ENCODE measurements around the gene CSF3R.

The CSF3R gene

DNA sequence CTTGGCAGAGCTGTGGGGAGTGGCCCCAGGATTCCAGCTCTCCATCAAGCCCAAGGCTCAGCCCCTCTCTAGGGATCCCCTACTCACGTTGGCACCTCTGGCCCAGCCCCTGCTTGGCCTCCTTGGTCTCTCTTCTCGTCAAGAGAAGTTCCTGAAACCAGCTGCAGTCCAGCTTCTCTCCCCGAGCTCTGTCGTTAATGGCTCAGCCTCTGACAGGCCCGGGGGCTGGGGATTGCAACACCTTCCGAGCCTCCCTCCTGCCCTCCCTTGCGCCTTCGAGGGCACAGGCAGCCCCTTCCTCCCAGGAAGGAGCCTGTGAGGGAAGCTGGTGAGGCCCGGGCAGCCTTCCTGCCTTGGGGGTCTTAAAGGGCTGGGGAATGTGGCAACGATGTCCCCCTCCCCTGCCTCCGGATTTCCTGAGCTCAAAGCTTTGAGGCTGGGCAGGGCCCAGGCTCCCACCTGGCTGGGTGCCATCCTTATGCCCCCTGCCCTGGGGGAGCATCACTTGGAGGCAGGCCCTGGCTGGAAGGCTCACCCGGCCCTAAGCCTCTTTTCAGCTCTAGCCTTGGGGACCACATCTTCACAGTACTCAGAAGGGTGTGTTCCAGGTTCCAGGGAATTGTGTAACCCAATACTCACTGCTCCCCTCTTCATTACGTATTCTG, at the start of gene CSF3R:
TSS of gene CSF3R (minus strand) at position 190 of the 665 bp plus-strand sequence. CDS start 3,417 bp downstream, outside the sequence.
- in situ Hi-C loops (cut with HindIII; ENCODE audit: low sequenced_read_pairs) = loop anchor here (5.0 kb wide), 1 partner anchor 49 kb away; no protein-coding TSS in a partner anchor

DNA sequence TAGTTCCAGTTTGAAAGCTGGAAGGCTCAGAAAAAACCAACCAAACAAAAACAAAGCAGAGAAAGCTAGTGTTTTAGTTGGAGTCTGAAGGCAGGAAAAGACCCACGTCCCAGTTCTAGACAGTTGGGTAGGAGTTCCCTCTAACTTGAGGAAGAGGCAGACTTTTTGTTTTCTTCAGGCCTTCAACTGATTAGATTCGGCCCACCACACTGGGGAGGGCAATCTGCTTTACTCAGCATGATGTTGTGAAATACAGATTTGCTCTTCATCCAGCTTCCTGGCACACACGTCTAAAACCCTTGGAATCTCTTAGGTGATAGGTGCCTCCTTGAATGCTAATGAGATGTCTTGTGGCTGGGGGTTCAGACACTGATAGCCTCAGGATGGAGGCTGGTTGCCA, 49.1 kb upstream of the CSF3R start:
- in situ Hi-C loops (cut with HindIII; ENCODE audit: low sequenced_read_pairs) = loop anchor here (5.0 kb wide), 1 partner anchor 50 kb away; the partner anchor contains the start of gene CSF3R

DNA sequence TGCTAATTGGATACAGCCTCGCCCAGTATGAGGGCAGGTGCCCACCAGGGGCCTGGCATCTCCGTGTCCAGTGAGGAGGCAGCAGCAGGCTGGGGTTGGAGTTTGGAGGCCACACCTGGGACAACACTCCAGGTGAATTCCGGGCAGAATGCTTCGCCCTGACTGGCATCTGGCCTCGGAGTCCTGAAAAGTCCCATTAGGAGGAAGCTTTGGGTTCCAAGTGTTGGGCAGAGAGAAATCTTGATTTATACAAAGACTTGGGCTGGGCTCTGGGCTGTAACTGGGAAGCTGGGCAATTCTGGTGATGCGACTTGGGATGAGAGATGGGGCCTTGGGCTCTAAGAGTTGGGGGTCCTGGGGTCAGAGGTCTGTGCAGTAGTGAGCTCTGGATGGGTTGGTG, 48.1 kb upstream of the CSF3R start:
- in situ Hi-C loops (cut with HindIII; ENCODE audit: low sequenced_read_pairs) = loop anchor here (5.0 kb wide), 1 partner anchor 48 kb away; the partner anchor contains the start of gene CSF3R

GRCh38 chr1:36530261-36530660, 47.5 kb upstream of the CSF3R start:
- in situ Hi-C loops (cut with HindIII; ENCODE audit: low sequenced_read_pairs) = loop anchor here (5.0 kb wide), 1 partner anchor 48 kb away; the partner anchor contains the start of gene CSF3R

DNA sequence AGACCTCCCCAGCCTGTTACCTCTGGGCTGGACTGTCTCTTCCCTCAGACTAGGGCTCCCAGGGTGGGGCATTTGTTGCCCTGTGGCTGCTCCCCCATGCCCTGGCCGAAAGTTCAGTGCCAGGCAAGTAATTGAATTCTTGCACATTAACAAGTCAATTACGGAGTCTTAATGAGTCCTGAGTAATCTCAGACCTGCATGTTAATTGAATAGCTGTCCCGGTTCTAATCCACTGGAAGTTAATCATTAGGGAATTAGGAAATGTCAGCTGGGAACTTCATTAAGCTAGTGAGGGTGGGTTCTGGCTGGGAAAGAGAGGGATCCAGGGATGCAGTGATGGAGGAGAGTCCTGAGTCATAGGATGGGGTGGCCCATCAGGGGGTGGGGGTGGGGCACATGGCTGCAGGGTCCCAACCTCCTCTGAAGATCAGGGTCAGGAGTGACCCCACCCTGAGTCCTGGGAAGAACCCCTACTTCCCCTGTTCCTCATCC, 47.1 kb upstream of the CSF3R start:
- in situ Hi-C loops (cut with HindIII; ENCODE audit: low sequenced_read_pairs) = loop anchor here (5.0 kb wide), 1 partner anchor 48 kb away; the partner anchor contains the start of gene CSF3R

GRCh38 chr1:36528361-36529349, 45.9 kb upstream of the CSF3R start:
- in situ Hi-C loops (cut with HindIII; ENCODE audit: low sequenced_read_pairs) = no loop called here

- in situ Hi-C loops (cut with HindIII; ENCODE audit: low sequenced_read_pairs) = no loop called here
Measured at GRCh38 chr1:36525166-36525565, 42.5 kb upstream of the CSF3R start.

DNA sequence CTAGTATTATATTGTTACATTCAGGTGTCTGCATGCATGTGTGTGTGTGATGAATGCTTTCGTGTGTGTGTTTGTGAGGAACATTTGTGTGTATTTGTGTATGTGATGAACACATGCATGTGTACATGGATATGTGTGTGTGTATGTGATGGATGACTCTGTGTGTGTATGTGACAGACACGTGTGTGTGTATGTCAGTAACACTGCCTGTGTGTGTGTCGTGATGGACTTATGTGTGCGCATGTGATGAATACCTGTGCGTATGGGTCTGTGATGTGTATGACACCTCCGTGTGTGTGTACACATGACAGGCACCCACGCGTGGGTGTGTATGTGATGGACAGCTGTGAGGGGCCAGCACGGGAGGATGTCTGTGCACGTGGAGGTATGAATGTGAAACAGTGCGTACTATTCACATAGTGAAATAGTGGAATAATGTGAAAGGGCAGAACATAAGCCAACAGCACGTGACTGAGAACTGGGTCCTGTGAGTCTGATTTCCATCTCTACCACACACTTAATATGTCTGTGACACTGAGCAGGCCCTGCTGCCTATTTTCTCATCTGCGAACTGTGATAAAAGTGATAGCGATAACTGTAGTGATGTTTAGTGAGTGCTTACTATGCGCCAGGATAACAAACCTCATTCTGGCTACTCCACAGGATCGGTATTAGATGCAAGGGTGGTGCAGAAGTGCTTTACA, 41.8 kb upstream of the CSF3R start:
- in situ Hi-C loops (cut with HindIII; ENCODE audit: low sequenced_read_pairs) = no loop called here

- in situ Hi-C loops (cut with HindIII; ENCODE audit: low sequenced_read_pairs) = no loop called here
Measured at GRCh38 chr1:36523850-36524249, 41.1 kb upstream of the CSF3R start.

DNA sequence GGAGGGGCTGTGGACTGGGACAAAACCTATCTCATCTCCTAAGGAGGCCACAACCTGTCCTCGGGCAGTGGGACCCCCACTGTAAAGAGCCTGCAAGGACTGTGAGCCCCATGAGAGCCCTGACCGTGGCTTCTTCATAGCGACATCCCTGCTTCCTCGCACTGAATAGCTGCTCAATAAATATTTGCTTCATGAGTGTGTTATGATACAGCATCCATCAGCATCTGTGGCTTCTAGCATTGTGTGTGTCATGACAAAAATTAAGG, 40.5 kb upstream of the CSF3R start:
- in situ Hi-C loops (cut with HindIII; ENCODE audit: low sequenced_read_pairs) = no loop called here

DNA sequence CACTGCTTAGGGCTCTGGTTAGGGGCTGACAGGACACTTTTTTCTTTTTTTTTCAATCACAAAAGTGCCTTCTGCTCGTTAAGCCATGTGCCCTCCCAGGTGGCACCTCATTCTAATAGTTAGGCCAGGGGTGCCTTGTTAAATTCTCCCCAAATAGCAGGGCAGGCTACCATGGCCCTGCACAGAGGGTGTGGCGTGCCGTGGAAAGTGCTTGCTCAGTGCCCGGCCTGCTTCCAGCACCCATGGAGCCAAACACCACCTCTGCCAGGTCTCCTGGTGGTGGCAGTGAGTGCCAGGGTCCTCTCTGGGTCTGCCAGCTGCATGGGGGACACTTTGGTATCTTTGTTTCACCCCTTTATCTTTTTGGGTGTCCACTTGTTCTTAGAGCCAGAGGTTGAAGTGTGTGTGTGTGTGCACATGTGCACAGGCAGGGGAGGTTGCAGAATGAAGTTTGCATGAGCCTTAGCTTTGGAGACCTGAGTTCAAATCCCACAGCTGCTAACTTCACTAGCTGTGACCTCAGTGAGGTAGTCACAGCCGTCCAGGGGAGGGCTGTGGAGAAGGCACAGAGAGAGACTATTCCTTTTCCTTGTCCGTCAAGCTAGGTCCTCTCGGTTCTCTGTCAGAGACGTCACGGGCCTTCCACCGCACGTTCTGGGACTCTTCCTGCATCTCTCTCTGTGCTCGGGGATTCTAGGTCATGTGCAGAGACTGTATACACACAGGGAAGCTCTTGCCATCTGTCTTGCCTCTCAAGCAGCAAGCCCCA, 39.9 kb upstream of the CSF3R start:
- in situ Hi-C loops (cut with HindIII; ENCODE audit: low sequenced_read_pairs) = no loop called here

DNA sequence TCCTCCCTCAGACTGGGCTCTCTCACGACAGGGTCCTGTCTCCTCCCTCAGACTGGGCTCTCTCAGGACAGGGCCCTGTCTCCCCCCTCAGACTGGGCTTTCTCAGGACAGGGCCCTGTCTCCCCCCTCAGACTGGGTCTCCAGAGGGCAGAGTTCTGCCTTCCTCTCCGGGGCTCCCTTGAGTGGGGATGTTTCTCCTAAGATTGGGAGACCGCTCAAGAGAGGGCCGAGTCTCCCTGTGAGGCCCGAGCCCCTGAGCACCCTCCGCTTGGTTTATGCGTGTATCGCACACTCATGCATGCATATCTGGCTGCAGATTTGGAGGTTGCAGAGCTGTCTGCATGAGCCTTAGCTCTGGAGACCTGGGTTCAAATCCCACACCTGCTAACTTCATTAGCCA, 39.3 kb upstream of the CSF3R start:
- in situ Hi-C loops (cut with HindIII; ENCODE audit: low sequenced_read_pairs) = no loop called here

- in situ Hi-C loops (cut with HindIII; ENCODE audit: low sequenced_read_pairs) = no loop called here
Measured at GRCh38 chr1:36520771-36521420, 38.2 kb upstream of the CSF3R start.

DNA sequence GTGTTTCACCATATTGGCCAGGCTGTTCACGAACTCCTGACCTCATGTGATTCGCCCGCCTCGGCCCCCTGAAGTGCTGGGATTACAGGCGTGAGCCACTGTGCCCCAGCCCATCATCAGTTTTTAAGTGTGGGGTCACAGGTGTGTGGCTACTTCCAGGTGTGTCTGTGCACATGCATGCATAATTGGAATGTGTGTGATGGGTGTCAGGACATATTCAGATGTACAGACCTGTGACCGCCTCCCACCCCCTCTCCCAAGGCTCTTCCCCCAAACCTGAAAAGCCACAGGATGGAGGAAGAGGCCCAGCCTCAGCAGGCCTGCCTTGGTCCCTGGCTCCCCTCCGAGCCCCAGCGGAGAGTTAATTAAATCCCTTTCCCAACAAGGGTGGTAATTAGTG, 37.3 kb upstream of the CSF3R start:
- in situ Hi-C loops (cut with HindIII; ENCODE audit: low sequenced_read_pairs) = no loop called here

DNA sequence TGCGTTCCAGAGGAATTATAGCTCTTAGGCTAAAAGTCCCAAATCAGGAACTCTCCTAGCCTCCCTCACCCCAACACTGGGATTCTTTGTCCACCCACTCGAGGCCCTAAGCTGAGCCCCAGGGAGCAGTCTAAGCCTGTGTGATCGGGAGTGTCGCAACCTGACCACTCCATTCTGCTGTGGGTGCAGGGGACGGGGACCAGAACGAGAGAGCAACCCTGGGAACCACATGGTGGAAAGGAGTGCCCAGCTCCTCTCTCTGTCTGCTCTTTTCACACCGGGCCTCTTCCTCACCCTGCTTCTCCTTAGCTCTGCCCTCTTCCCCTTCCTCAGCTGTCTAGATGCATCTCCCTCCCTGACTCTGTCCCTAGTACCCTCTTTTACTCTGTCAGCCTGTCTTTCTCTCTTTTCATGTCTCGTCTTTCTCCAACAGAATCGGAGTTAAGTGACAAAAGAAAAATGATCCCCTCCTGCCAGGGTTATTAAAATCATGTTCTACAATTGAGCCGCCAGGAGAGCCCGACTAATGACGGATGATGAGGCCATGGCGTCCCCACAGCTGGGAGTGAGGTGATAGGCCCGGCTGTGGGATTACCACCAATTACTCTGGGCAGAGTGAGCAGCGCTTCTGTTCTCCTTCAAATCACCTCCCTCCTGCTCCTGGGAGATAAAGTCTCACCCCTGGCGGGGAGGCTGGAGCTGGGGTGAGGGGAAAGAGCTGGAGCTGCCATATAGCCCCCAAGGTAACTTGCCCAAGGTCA, 34.5 kb upstream of the CSF3R start:
- in situ Hi-C loops (cut with HindIII; ENCODE audit: low sequenced_read_pairs) = loop anchor here (5.0 kb wide), 2 partner anchors 45 to 80 kb away; no protein-coding TSS in a partner anchor

DNA sequence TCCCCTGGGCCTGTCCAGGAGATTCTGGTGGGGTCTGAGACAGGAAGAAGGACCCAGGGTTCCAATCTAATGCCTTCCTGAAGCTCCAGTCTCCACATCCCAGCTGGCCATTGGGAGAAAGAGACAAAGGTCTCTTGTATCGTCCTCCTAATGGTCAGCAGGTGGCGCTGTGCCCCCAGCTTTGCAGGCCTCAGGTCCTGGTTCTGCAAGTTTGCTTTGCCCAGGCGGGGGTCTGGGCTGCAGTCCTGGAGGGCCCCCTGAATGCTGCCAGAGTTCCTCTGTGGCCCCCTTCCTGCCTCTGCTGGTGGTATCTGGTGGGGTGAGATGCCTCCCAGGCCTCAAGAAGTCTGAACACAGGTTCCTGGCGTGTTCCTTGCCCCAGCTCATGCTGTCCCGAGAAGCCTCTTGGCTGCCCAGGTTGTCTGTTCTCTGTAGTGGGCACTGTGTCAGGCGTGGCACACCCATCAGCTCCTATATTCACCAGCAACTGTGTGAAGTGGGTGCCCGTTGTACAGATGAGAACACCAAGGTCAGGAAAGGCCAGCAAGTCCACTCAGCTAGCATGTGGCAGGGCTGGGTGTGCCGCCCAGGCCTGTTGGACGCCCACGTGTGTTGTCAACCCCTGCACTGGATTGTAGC, 33.8 kb upstream of the CSF3R start:
- in situ Hi-C loops (cut with HindIII; ENCODE audit: low sequenced_read_pairs) = loop anchor here (5.0 kb wide), 2 partner anchors 46 to 81 kb away; no protein-coding TSS in a partner anchor

- in situ Hi-C loops (cut with HindIII; ENCODE audit: low sequenced_read_pairs) = loop anchor here (5.0 kb wide), 2 partner anchors 47 to 82 kb away; no protein-coding TSS in a partner anchor
Measured at GRCh38 chr1:36515315-36516138, 32.8 kb upstream of the CSF3R start.
